OCI-LY1 (cell line): ENCODE data around the gene GON4L.
"Not testable (repeated sequence)": the region's sequence is repeated elsewhere in the genome, so short reads cannot be mapped to it uniquely, and the experiment has no call there.

Source experiments
- H2AFZ ChIP-seq: fragments of 200-600 bp; sonication (generic), shearing (Covaris generic); 2 replicates; pipeline ENCODE4 v1.6.0; 2014; ENCODE audit warnings: antibody characterized with exemption, mild to moderate bottlenecking, low read length
- H3F3A ChIP-seq: fragments of 200-600 bp; sonication (generic), shearing (Covaris generic); 2 replicates; pipeline ENCODE4 v1.6.0; 2014; ENCODE audit warnings: mild to moderate bottlenecking, antibody characterized with exemption, low read length, moderate library complexity; ENCODE audit not compliant: insufficient read depth
- H3K27ac ChIP-seq: fragments of 200-600 bp; sonication (generic); 2 replicates; pipeline ENCODE4 v1.5.1; 2014; ENCODE audit warnings: low read length, mixed run types, mild to moderate bottlenecking, low read depth; ENCODE audit not compliant: poor library complexity, severe bottlenecking
- H3K27me3 ChIP-seq: fragments of 200-600 bp; sonication (generic); 2 replicates; pipeline ENCODE4 v1.6.0; 2014; ENCODE audit warnings: antibody characterized with exemption, mild to moderate bottlenecking, low read length, moderate library complexity; ENCODE audit not compliant: insufficient read depth
- H3K36me3 ChIP-seq: fragments of 200-600 bp; sonication (generic); 2 replicates; pipeline ENCODE4 v1.6.1; 2014; ENCODE audit warnings: mild to moderate bottlenecking, antibody characterized with exemption, low read length, moderate library complexity, mixed read lengths; ENCODE audit not compliant: insufficient read depth
- H3K4me1 ChIP-seq: fragments of 200-600 bp; sonication (generic); 2 replicates; pipeline ENCODE4 v1.5.1; 2014; ENCODE audit warnings: mild to moderate bottlenecking, low read length, moderate library complexity; ENCODE audit not compliant: insufficient read depth, severe bottlenecking
- H3K4me2 ChIP-seq: fragments of 200-600 bp; sonication (generic), shearing (Covaris generic); 2 replicates; pipeline ENCODE4 v1.6.1; 2014; ENCODE audit warnings: low read length
- H3K4me3 ChIP-seq: fragments of 200-600 bp; sonication (generic); 2 replicates; pipeline ENCODE4 v1.5.1; 2014; ENCODE audit warnings: low read length, low read depth, mild to moderate bottlenecking, mixed read lengths; ENCODE audit not compliant: poor library complexity, severe bottlenecking
- H3K79me2 ChIP-seq: fragments of 200-600 bp; shearing (Covaris generic); 2 replicates; pipeline ENCODE4 v1.6.1; 2016; ENCODE audit warnings: mixed run types, low read length, mixed read lengths; ENCODE audit not compliant: insufficient read depth
- H3K9ac ChIP-seq: fragments of 200-600 bp; sonication (generic), shearing (Covaris generic); 2 replicates; pipeline ENCODE4 v1.6.1; 2014; ENCODE audit warnings: mild to moderate bottlenecking, low read length, mixed read lengths
- H3K9me2 ChIP-seq: fragments of 200-600 bp; sonication (generic), shearing (Covaris generic); 2 replicates; pipeline ENCODE4 v1.6.1; 2014; ENCODE audit warnings: low read depth, mild to moderate bottlenecking, low read length, mixed read lengths
- H3K9me3 ChIP-seq: fragments of 200-600 bp; shearing (Covaris generic); 2 replicates; pipeline ENCODE4 v1.6.1; 2014; ENCODE audit warnings: low read length, mixed read lengths
- H4K20me1 ChIP-seq: fragments of 200-600 bp; sonication (generic), shearing (Covaris generic); 2 replicates; pipeline ENCODE4 v1.6.0; 2016; ENCODE audit warnings: mild to moderate bottlenecking, low read length; ENCODE audit not compliant: insufficient read depth
- CTCF ChIP-seq: fragments of 200-600 bp; sonication (generic), shearing (Covaris generic); IDR thresholded peaks from 2 replicates; pipeline ENCODE4 v1.5.1; 2017; ENCODE audit warnings: mild to moderate bottlenecking, antibody characterized with exemption, low read length, moderate library complexity, mixed read lengths
- EZH2 ChIP-seq: fragments of 200-600 bp; sonication (generic), shearing (Covaris generic); IDR thresholded peaks from 2 replicates; pipeline ENCODE4 v1.8.0; 2017; ENCODE audit warnings: borderline replicate concordance, mixed run types, mild to moderate bottlenecking, antibody characterized with exemption, low read length, moderate library complexity, mixed read lengths

The GON4L gene

GRCh38 chr1:155717041-155717440 lies 140.0 kb downstream of the GON4L start:
- no peaks in the 10 kb centered on the region for H4K20me1 ChIP-seq
- no peak for TF ChIP-seq EZH2
- no peak for TF ChIP-seq CTCF
- H3K4me3 ChIP-seq: no peak overlapping the region
- no peak overlapping the region for H3K27ac ChIP-seq
- peaks cover 81% of the 10 kb centered on the region for H3K36me3 ChIP-seq
- no peaks in the 10 kb centered on the region for H3K9me3 ChIP-seq
- no peaks in the 10 kb centered on the region for H3F3A ChIP-seq
- H3K4me1 ChIP-seq: no peaks in the 10 kb centered on the region
- no peak overlapping the region for H3K4me2 ChIP-seq
- H3K9ac ChIP-seq: no peak overlapping the region
- no peaks in the 10 kb centered on the region for H3K9me2 ChIP-seq
- H2AFZ ChIP-seq: no peak overlapping the region
- H3K79me2 ChIP-seq: peaks cover 6% of the 10 kb centered on the region; the same call in 1 of the 2 replicates
- H3K27me3 ChIP-seq: no peaks in the 10 kb centered on the region

GRCh38 chr1:155715777-155716176 lies 141.2 kb downstream of the GON4L start:
- H3K4me3 ChIP-seq: no peak overlapping the region
- H3F3A ChIP-seq: no peaks in the 10 kb centered on the region
- no peak overlapping the region for H3K9ac ChIP-seq
- no peak overlapping the region for H3K27ac ChIP-seq
- H3K36me3 ChIP-seq: peaks cover 79% of the 10 kb centered on the region
- TF ChIP-seq EZH2 (no peak), CTCF (no peak)
- no peaks in the 10 kb centered on the region for H4K20me1 ChIP-seq
- H2AFZ ChIP-seq: no peak overlapping the region
- H3K79me2 ChIP-seq: peaks cover 6% of the 10 kb centered on the region; the same call in 1 of the 2 replicates
- no peak overlapping the region for H3K4me2 ChIP-seq
- H3K9me3 ChIP-seq: no peaks in the 10 kb centered on the region
- H3K27me3 ChIP-seq: no peaks in the 10 kb centered on the region
- no peaks in the 10 kb centered on the region for H3K9me2 ChIP-seq
- no peaks in the 10 kb centered on the region for H3K4me1 ChIP-seq

GRCh38 chr1:155715056-155715455 lies 142.0 kb downstream of the GON4L start:
- H3K9me3 ChIP-seq, H3K27ac ChIP-seq, H3K9ac ChIP-seq, H3K9me2 ChIP-seq, H3F3A ChIP-seq, H4K20me1 ChIP-seq, H2AFZ ChIP-seq, H3K4me2 ChIP-seq, H3K79me2 ChIP-seq, H3K4me3 ChIP-seq, H3K4me1 ChIP-seq, H3K27me3 ChIP-seq: not testable (repeated sequence)
- H3K36me3 ChIP-seq: peaks cover 73% of the 10 kb centered on the region

GRCh38 chr1:155713075-155713474 lies 143.9 kb downstream of the GON4L start:
- Histone ChIP-seq H3K4me1 (no peaks in the 10 kb centered on the region), H3K9me3 (no peaks in the 10 kb centered on the region), H3K27me3 (no peaks in the 10 kb centered on the region), H3K9me2 (no peaks in the 10 kb centered on the region), H3K36me3 (peaks cover 79% of the 10 kb centered on the region), H3K4me3 (no peak overlapping the region), H2AFZ (no peak overlapping the region), H3F3A (no peaks in the 10 kb centered on the region), H4K20me1 (no peaks in the 10 kb centered on the region), H3K27ac (no peak overlapping the region), H3K79me2 (peaks cover 22% of the 10 kb centered on the region), H3K4me2 (no peak overlapping the region), H3K9ac (no peak overlapping the region)
- TF ChIP-seq CTCF: no peak
- no peak for TF ChIP-seq EZH2
